Uterine smooth muscle cell (primary cell): ENCODE data around the gene CLASP1. TPM values are rescaled to one million over a fixed set of nuclear protein-coding genes. Genes with fewer than 3 reads are reported as not detected.

Experiments used
- total RNA-seq: library from RNA; depleted of rRNA; stranded (reverse); fragments of >200 nt; gene quantifications from 2 replicates; pipeline ENCODE4 v1.2.3, GENCODE V29; 2014

The CLASP1 gene
- total RNA-seq: 36.2 and 39.6 TPM in 2 replicates

DNA sequence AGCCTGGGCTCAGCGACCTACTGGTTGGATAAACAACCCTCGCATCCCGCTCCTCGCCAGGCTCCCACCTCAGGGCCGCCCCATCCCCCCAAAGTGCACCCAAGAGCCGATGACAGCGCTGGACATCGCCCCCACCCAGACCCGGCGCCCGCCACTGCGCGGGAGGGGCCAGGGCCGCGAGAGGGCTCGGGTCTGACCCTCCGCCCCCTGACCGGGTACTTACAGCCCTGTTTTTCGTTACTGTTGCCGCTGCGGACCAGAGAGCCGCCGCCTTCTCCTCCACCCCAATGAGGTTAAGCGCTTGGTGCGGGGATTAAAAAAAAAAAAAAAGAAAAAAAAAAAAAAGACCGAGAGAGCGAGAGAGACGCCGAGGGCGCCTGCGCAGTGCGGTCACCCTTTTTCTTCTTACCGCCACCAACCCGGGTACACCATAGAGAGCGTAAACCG lies at the start of gene CLASP1:
CLASP1 (minus strand) TSS at position 314 of the 447 bp plus-strand sequence. CDS start 43,567 bp downstream, outside the sequence.

Other genes starting within 250 kb of the CLASP1 start
- under 0.01 TPM in 1 of 2 replicates, not detected in the other for gene RNU4ATAC, start 118.6 kb downstream of the CLASP1 start, total RNA-seq
- 41.6 and 43.6 TPM in 2 replicates for gene NIFK, start 87.4 kb upstream of the CLASP1 start, total RNA-seq
- gene TSN, start 106.2 kb upstream of the CLASP1 start, total RNA-seq: 51.1 and 60.4 TPM in 2 replicates